ENCODE data around the gene KRTAP3-3. TPM values are rescaled to one million over a fixed set of nuclear protein-coding genes. Genes with fewer than 3 reads are reported as not detected.
"Not testable (repeated sequence)": the region's sequence is repeated elsewhere in the genome, so short reads cannot be mapped to it uniquely, and the experiment has no call there.

The KRTAP3-3 gene
- total RNA-seq, 1 donor from 2014 or later, result not detected

- Mint-ChIP-seq H3K4me1 (ENCODE audit: low read depth) (no peaks in the 10 kb centered on the region), H3K27me3 (ENCODE audit: low read depth) (peaks cover 16% of the 10 kb centered on the region), H3K27ac (no peak overlapping the region), H3K9me3 (no peaks in the 10 kb centered on the region), H3K36me3 (ENCODE audit: low read depth) (no peaks in the 10 kb centered on the region), H3K4me3 (ENCODE audit: low read depth) (no peak overlapping the region)
- DNase-seq (ENCODE audit: low spot score), result no peak
- intact Hi-C loops (cut with micrococcal nuclease), result no loop called here
These were observed 21.5 kb upstream of the KRTAP3-3 start for GRCh38 chr17:41015454-41015853.

- no peaks in the 10 kb centered on the region for H3K36me3 Mint-ChIP-seq (ENCODE audit: low read depth)
- no peak overlapping the region for H3K27ac Mint-ChIP-seq
- intact Hi-C loops (cut with micrococcal nuclease), result no loop called here
- no peak for DNase-seq (ENCODE audit: low spot score)
- H3K27me3 Mint-ChIP-seq (ENCODE audit: low read depth), result peaks cover 18% of the 10 kb centered on the region
- no peaks in the 10 kb centered on the region for H3K4me1 Mint-ChIP-seq (ENCODE audit: low read depth)
- H3K9me3 Mint-ChIP-seq, result no peaks in the 10 kb centered on the region
- no peak overlapping the region for H3K4me3 Mint-ChIP-seq (ENCODE audit: low read depth)
These were observed 19.6 kb upstream of the KRTAP3-3 start for GRCh38 chr17:41013606-41014005.

GRCh38 chr17:41013181-41013580 is 19.2 kb upstream of the KRTAP3-3 start:
- no peak overlapping the region for H3K4me3 Mint-ChIP-seq (ENCODE audit: low read depth)
- no peak for DNase-seq (ENCODE audit: low spot score)

GRCh38 chr17:41012326-41013120 is 18.6 kb upstream of the KRTAP3-3 start:
- H3K4me3 Mint-ChIP-seq (ENCODE audit: low read depth), result no peak overlapping the region

More at GRCh38 chr17:41013181-41013580, 19.2 kb upstream of the KRTAP3-3 start:
- H3K36me3 Mint-ChIP-seq (ENCODE audit: low read depth), result no peaks in the 10 kb centered on the region
- no peaks in the 10 kb centered on the region for H3K9me3 Mint-ChIP-seq
- H3K27ac Mint-ChIP-seq, result no peak overlapping the region
- no peaks in the 10 kb centered on the region for H3K4me1 Mint-ChIP-seq (ENCODE audit: low read depth)
- peaks cover 18% of the 10 kb centered on the region for H3K27me3 Mint-ChIP-seq (ENCODE audit: low read depth)
- intact Hi-C loops (cut with micrococcal nuclease), result no loop called here

GRCh38 chr17:41010441-41010840 is 16.5 kb upstream of the KRTAP3-3 start:
- intact Hi-C loops (cut with micrococcal nuclease), result no loop called here

More at GRCh38 chr17:41012326-41013120, 18.6 kb upstream of the KRTAP3-3 start:
- Mint-ChIP-seq H3K9me3 (no peaks in the 10 kb centered on the region), H3K36me3 (ENCODE audit: low read depth) (no peaks in the 10 kb centered on the region), H3K27ac (no peak overlapping the region), H3K27me3 (ENCODE audit: low read depth) (peaks cover 15% of the 10 kb centered on the region), H3K4me1 (ENCODE audit: low read depth) (no peaks in the 10 kb centered on the region)
- DNase-seq (ENCODE audit: low spot score), result no peak
- intact Hi-C loops (cut with micrococcal nuclease), result no loop called here

GRCh38 chr17:41009936-41010335 is 16.0 kb upstream of the KRTAP3-3 start:
- H3K27ac Mint-ChIP-seq, result no peak overlapping the region
- no peaks in the 10 kb centered on the region for H3K9me3 Mint-ChIP-seq
- DNase-seq (ENCODE audit: low spot score), result no peak
- H3K27me3 Mint-ChIP-seq (ENCODE audit: low read depth), result peaks cover 13% of the 10 kb centered on the region
- intact Hi-C loops (cut with micrococcal nuclease), result no loop called here
- H3K4me3 Mint-ChIP-seq (ENCODE audit: low read depth), result no peak overlapping the region
- no peaks in the 10 kb centered on the region for H3K4me1 Mint-ChIP-seq (ENCODE audit: low read depth)
- H3K36me3 Mint-ChIP-seq (ENCODE audit: low read depth), result no peaks in the 10 kb centered on the region

More at GRCh38 chr17:41010441-41010840, 16.5 kb upstream of the KRTAP3-3 start:
- Mint-ChIP-seq H3K4me1 (ENCODE audit: low read depth) (no peaks in the 10 kb centered on the region), H3K27ac (no peak overlapping the region), H3K36me3 (ENCODE audit: low read depth) (no peaks in the 10 kb centered on the region), H3K4me3 (ENCODE audit: low read depth) (no peak overlapping the region), H3K9me3 (no peaks in the 10 kb centered on the region), H3K27me3 (ENCODE audit: low read depth) (peaks cover 13% of the 10 kb centered on the region)
- DNase-seq (ENCODE audit: low spot score), result no peak

GRCh38 chr17:41009301-41009760 is 15.4 kb upstream of the KRTAP3-3 start:
- Mint-ChIP-seq H3K27me3 (ENCODE audit: low read depth) (peaks cover 13% of the 10 kb centered on the region), H3K27ac (no peak overlapping the region), H3K4me1 (ENCODE audit: low read depth) (no peaks in the 10 kb centered on the region), H3K4me3 (ENCODE audit: low read depth) (no peak overlapping the region), H3K36me3 (ENCODE audit: low read depth) (no peaks in the 10 kb centered on the region), H3K9me3 (no peaks in the 10 kb centered on the region)
- intact Hi-C loops (cut with micrococcal nuclease), result no loop called here
- no peak for DNase-seq (ENCODE audit: low spot score)

- Mint-ChIP-seq H3K27me3 (ENCODE audit: low read depth) (peaks cover 13% of the 10 kb centered on the region), H3K4me3 (ENCODE audit: low read depth) (no peak within 1 kb of the TSS), H3K9me3 (no peaks in the 10 kb centered on the region), H3K36me3 (ENCODE audit: low read depth) (no peaks in the 10 kb centered on the region), H3K27ac (no peak within 1 kb of the TSS), H3K4me1 (ENCODE audit: low read depth) (no peaks in the 10 kb centered on the region)
- intact Hi-C loops (cut with micrococcal nuclease), result no loop called here
- no peak for DNase-seq (ENCODE audit: low spot score)
These were observed 14.8 kb upstream of the KRTAP3-3 start, which contains the start of gene KRTAP3-1 for GRCh38 chr17:41008811-41009210. TSS of gene KRTAP3-1 (minus strand) at chr17:41009128. CDS start at chr17:41009074, 54 bp downstream.

- intact Hi-C loops (cut with micrococcal nuclease), result no loop called here
- H3K27ac Mint-ChIP-seq, result no peak overlapping the region
- DNase-seq (ENCODE audit: low spot score), result no peak
- H3K4me3 Mint-ChIP-seq (ENCODE audit: low read depth), result no peak overlapping the region
- peaks cover 1% of the 10 kb centered on the region for H3K27me3 Mint-ChIP-seq (ENCODE audit: low read depth)
- no peaks in the 10 kb centered on the region for H3K4me1 Mint-ChIP-seq (ENCODE audit: low read depth)
- H3K36me3 Mint-ChIP-seq (ENCODE audit: low read depth), result no peaks in the 10 kb centered on the region
- no peaks in the 10 kb centered on the region for H3K9me3 Mint-ChIP-seq
These were observed 10.4 kb upstream of the KRTAP3-3 start for GRCh38 chr17:41004397-41004796.

- Mint-ChIP-seq H3K9me3 (no peaks in the 10 kb centered on the region), H3K4me3 (ENCODE audit: low read depth) (no peak overlapping the region), H3K27ac (no peak overlapping the region), H3K36me3 (ENCODE audit: low read depth) (no peaks in the 10 kb centered on the region), H3K4me1 (ENCODE audit: low read depth) (no peaks in the 10 kb centered on the region), H3K27me3 (ENCODE audit: low read depth) (peaks cover 3% of the 10 kb centered on the region)
- no peak for DNase-seq (ENCODE audit: low spot score)
- intact Hi-C loops (cut with micrococcal nuclease), result no loop called here
These were observed 10.0 kb upstream of the KRTAP3-3 start for GRCh38 chr17:41003926-41004325.

- H3K27me3 Mint-ChIP-seq (ENCODE audit: low read depth), result peaks cover 7% of the 10 kb centered on the region
- no peaks in the 10 kb centered on the region for H3K9me3 Mint-ChIP-seq
- no peak for DNase-seq (ENCODE audit: low spot score)
- H3K27ac Mint-ChIP-seq, result no peak overlapping the region
- no peak overlapping the region for H3K4me3 Mint-ChIP-seq (ENCODE audit: low read depth)
- H3K36me3 Mint-ChIP-seq (ENCODE audit: low read depth), result no peaks in the 10 kb centered on the region
- intact Hi-C loops (cut with micrococcal nuclease), result no loop called here
- H3K4me1 Mint-ChIP-seq (ENCODE audit: low read depth), result no peaks in the 10 kb centered on the region
These were observed 8.8 kb upstream of the KRTAP3-3 start for GRCh38 chr17:41002814-41003213.

- no peak overlapping the region for H3K4me3 Mint-ChIP-seq (ENCODE audit: low read depth)
- intact Hi-C loops (cut with micrococcal nuclease), result no loop called here
- H3K9me3 Mint-ChIP-seq, result no peaks in the 10 kb centered on the region
- H3K27me3 Mint-ChIP-seq (ENCODE audit: low read depth), result peaks cover 15% of the 10 kb centered on the region
- H3K27ac Mint-ChIP-seq, result no peak overlapping the region
- no peak for DNase-seq (ENCODE audit: low spot score)
- H3K36me3 Mint-ChIP-seq (ENCODE audit: low read depth), result no peaks in the 10 kb centered on the region
- H3K4me1 Mint-ChIP-seq (ENCODE audit: low read depth), result no peaks in the 10 kb centered on the region
These were observed 7.8 kb upstream of the KRTAP3-3 start for GRCh38 chr17:41001795-41002194.

- H3K36me3 Mint-ChIP-seq (ENCODE audit: low read depth); H3K4me3 Mint-ChIP-seq (ENCODE audit: low read depth): not testable (repeated sequence)
- H3K27me3 Mint-ChIP-seq (ENCODE audit: low read depth), result peaks cover 22% of the 10 kb centered on the region
These were observed 5.6 kb upstream of the KRTAP3-3 start, which contains the start of gene KRTAP3-2 for GRCh38 chr17:40999563-40999962. TSS of gene KRTAP3-2 (minus strand) at chr17:40999906. CDS start at chr17:40999853, 53 bp downstream.

More at GRCh38 chr17:40999563-40999962, 5.6 kb upstream of the KRTAP3-3 start, which contains the start of gene KRTAP3-2:
- H3K9me3 Mint-ChIP-seq; DNase-seq (ENCODE audit: low spot score); H3K27ac Mint-ChIP-seq; H3K4me1 Mint-ChIP-seq (ENCODE audit: low read depth); intact Hi-C loops (cut with micrococcal nuclease): not testable (repeated sequence)

Measured in activated T-helper 2 cell treated with anti-CD3 and anti-CD28 coated beads, Interferon-gamma antibody, Interleukin-2, Interleukin-4, amounts not matched to agents 10 μg/mL and 5 μg/mL and 100 μg/mL, durations not matched to agents 14 hours and 24 hours and 36 hours (primary cell).